ENCODE data around the gene IGSF23. TPM values are rescaled to one million over a fixed set of nuclear protein-coding genes. Genes with fewer than 3 reads are reported as not detected.
"Not testable (repeated sequence)": the region's sequence is repeated elsewhere in the genome, so short reads cannot be mapped to it uniquely, and the experiment has no call there.

IGSF23 gene
- total RNA-seq, 1 donor = not detected

GRCh38 chr19:44661205-44661604, 47.8 kb downstream of the IGSF23 start:
- DNase-seq (ENCODE audit: low read depth in 2 of 3, low spot score in 2 of 3) = no peak

GRCh38 chr19:44661904-44662303, 48.5 kb downstream of the IGSF23 start:
- no peak for DNase-seq (ENCODE audit: low read depth in 2 of 3, low spot score in 2 of 3)

GRCh38 chr19:44662691-44663385, 49.5 kb downstream of the IGSF23 start:
- no peak for DNase-seq (ENCODE audit: low read depth in 2 of 3, low spot score in 2 of 3)

- DNase-seq (ENCODE audit: low read depth in 2 of 3, low spot score in 2 of 3) = no peak
These were observed 50.6 kb downstream of the IGSF23 start for GRCh38 chr19:44663996-44664395.

GRCh38 chr19:44664976-44665375, 51.6 kb downstream of the IGSF23 start:
- DNase-seq (ENCODE audit: low read depth in 2 of 3, low spot score in 2 of 3) = no peak

GRCh38 chr19:44666852-44667556, 53.6 kb downstream of the IGSF23 start:
- no peak for DNase-seq (ENCODE audit: low read depth in 2 of 3, low spot score in 2 of 3)

GRCh38 chr19:44668985-44669764, 55.8 kb downstream of the IGSF23 start:
- DNase-seq (ENCODE audit: low read depth in 2 of 3, low spot score in 2 of 3) = no peak

GRCh38 chr19:44670027-44670426, 56.7 kb downstream of the IGSF23 start:
- DNase-seq (ENCODE audit: low read depth in 2 of 3, low spot score in 2 of 3) = not testable (repeated sequence)

GRCh38 chr19:44671400-44671799, 58.0 kb downstream of the IGSF23 start, which contains the start of gene CEACAM19:
TSS of gene CEACAM19 (plus strand) at chr19:44671482. CDS start at chr19:44671932, 450 bp downstream.
- no peak for DNase-seq (ENCODE audit: low read depth in 2 of 3, low spot score in 2 of 3)

- no peak for DNase-seq (ENCODE audit: low read depth in 2 of 3, low spot score in 2 of 3)
These were observed 58.9 kb downstream of the IGSF23 start for GRCh38 chr19:44672226-44672625.

- no peak for DNase-seq (ENCODE audit: low read depth in 2 of 3, low spot score in 2 of 3)
These were observed 60.1 kb downstream of the IGSF23 start for GRCh38 chr19:44673510-44673909.

- DNase-seq (ENCODE audit: low read depth in 2 of 3, low spot score in 2 of 3) = no peak
These were observed 62.2 kb downstream of the IGSF23 start for GRCh38 chr19:44675521-44675920.

GRCh38 chr19:44677019-44677811, 63.9 kb downstream of the IGSF23 start:
- DNase-seq (ENCODE audit: low read depth in 2 of 3, low spot score in 2 of 3) = no peak

GRCh38 chr19:44680536-44680935, 67.2 kb downstream of the IGSF23 start:
- no peak for DNase-seq (ENCODE audit: low read depth in 2 of 3, low spot score in 2 of 3)

- no peak for DNase-seq (ENCODE audit: low read depth in 2 of 3, low spot score in 2 of 3)
These were observed 68.8 kb downstream of the IGSF23 start for GRCh38 chr19:44681992-44682790.

- no peak for DNase-seq (ENCODE audit: low read depth in 2 of 3, low spot score in 2 of 3)
These were observed 69.4 kb downstream of the IGSF23 start for GRCh38 chr19:44682807-44683206.

- no peak for DNase-seq (ENCODE audit: low read depth in 2 of 3, low spot score in 2 of 3)
These were observed 70.3 kb downstream of the IGSF23 start for GRCh38 chr19:44683434-44684210.

- not testable (repeated sequence) for DNase-seq (ENCODE audit: low read depth in 2 of 3, low spot score in 2 of 3)
These were observed 71.0 kb downstream of the IGSF23 start for GRCh38 chr19:44684396-44684795.

Data from hematopoietic multipotent progenitor cell (in vitro differentiated cells).